COLO668 (cell line): Measurements from ENCODE around the gene CSTF1.
"Not testable (repeated sequence)": the region's sequence is repeated elsewhere in the genome, so short reads cannot be mapped to it uniquely, and the experiment has no call there.

Experiments used
- DNase-seq: peaks from one replicate; lab custom pipeline; 2025; ENCODE audit not compliant: unreplicated experiment; lab: John Stamatoyannopoulos, UW

Gene CSTF1

GRCh38 chr20:56403465-56403864, 11.0 kb downstream of the CSTF1 start:
- no peak for DNase-seq

GRCh38 chr20:56405356-56405755, 12.9 kb downstream of the CSTF1 start:
- DNase-seq, result not testable (repeated sequence)

- DNase-seq, result no peak
These were observed 14.5 kb downstream of the CSTF1 start for GRCh38 chr20:56406910-56407309.

- no peak for DNase-seq
These were observed 17.1 kb downstream of the CSTF1 start for GRCh38 chr20:56409521-56409920.

GRCh38 chr20:56409956-56410355, 17.5 kb downstream of the CSTF1 start:
- no peak for DNase-seq

GRCh38 chr20:56411287-56411686, 18.8 kb downstream of the CSTF1 start:
- DNase-seq, result not testable (repeated sequence)

GRCh38 chr20:56411759-56412472, 19.5 kb downstream of the CSTF1 start, which contains the start of gene CASS4:
Gene CASS4 (plus strand): TSS chr20:56412260. CDS start chr20:56412459, 199 bp downstream.
- no peak for DNase-seq

- DNase-seq, result no peak
These were observed 20.0 kb downstream of the CSTF1 start for GRCh38 chr20:56412473-56412790.

- no peak for DNase-seq
These were observed 20.5 kb downstream of the CSTF1 start for GRCh38 chr20:56412949-56413348.

- no peak for DNase-seq
These were observed 22.7 kb downstream of the CSTF1 start for GRCh38 chr20:56414842-56415765.

- DNase-seq, result no peak
These were observed 25.0 kb downstream of the CSTF1 start for GRCh38 chr20:56417402-56417801.

- no peak for DNase-seq
These were observed 25.5 kb downstream of the CSTF1 start for GRCh38 chr20:56417911-56418310.

- no peak for DNase-seq
These were observed 26.0 kb downstream of the CSTF1 start for GRCh38 chr20:56418385-56418861.

GRCh38 chr20:56420028-56420427, 27.6 kb downstream of the CSTF1 start:
- no peak for DNase-seq

GRCh38 chr20:56420940-56421688, 28.7 kb downstream of the CSTF1 start:
- DNase-seq, result no peak

GRCh38 chr20:56422076-56422823, 29.8 kb downstream of the CSTF1 start:
- DNase-seq, result no peak

GRCh38 chr20:56422824-56423189, 30.4 kb downstream of the CSTF1 start:
- no peak for DNase-seq

- DNase-seq, result no peak
These were observed 30.8 kb downstream of the CSTF1 start for GRCh38 chr20:56423211-56423610.

GRCh38 chr20:56423886-56424285, 31.4 kb downstream of the CSTF1 start:
- no peak for DNase-seq

- no peak for DNase-seq
These were observed 32.5 kb downstream of the CSTF1 start for GRCh38 chr20:56424931-56425330.

- no peak for DNase-seq
These were observed 33.6 kb downstream of the CSTF1 start for GRCh38 chr20:56426026-56426425.
